ENCODE measurements around the gene MAGI2. TPM values are rescaled to one million over a fixed set of nuclear protein-coding genes. Genes with fewer than 3 reads are reported as not detected.

Gene MAGI2
- polyA plus RNA-seq, 3 donors, result 0.03 to 0.11 TPM; not detected in 1

DNA sequence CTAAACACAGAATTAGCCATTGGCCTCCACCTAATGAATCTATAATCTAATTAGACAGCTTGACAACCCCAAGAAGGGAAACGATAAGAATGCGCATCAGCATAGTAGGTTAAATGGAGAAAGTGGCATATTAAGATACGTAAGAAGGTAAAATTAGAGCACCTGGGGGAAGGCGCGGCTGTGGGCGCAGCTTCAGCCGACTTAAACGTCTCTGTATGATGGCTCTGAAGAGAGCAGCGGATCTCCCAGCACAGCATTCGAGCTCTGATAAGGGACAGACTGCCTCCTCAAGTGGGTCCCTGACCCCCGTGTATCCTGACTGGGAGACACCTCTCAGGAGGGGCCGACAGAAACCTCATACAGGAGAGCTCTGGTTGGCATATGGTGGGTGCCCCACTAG is 1136.1 kb downstream of the MAGI2 start:
- Mint-ChIP-seq H3K36me3 (no peaks in the 10 kb centered on the region), H3K27me3 (ENCODE audit: low read depth in 3 of 3) (no peaks in the 10 kb centered on the region), H3K4me3 (no peak overlapping the region), H3K9me3 (peaks cover 0 to 14% (median 3%) of the 10 kb centered on the region in 7 donors), H3K27ac (peak overlapping the region in 1 of 7 donors; percentile 5), H3K4me1 (no peaks in the 10 kb centered on the region)
- Histone ChIP-seq H3K9me3 (replicated peaks in 1 of 2; ENCODE audit: control insufficient read depth in 1 of 2, insufficient read depth in 1 of 2, low read length in 2 of 2) (peaks cover 4% of the 10 kb centered on the region in 2 donors), H3K79me2 (ENCODE audit: insufficient read depth, low read length) (no peaks in the 10 kb centered on the region), H2AFZ (ENCODE audit: insufficient read depth, low read depth, low read length, poor library complexity, severe bottlenecking) (no peak overlapping the region), H3K9ac (ENCODE audit: insufficient read depth, low read length, poor library complexity, severe bottlenecking) (no peak overlapping the region), H3K4me2 (replicated peaks; ENCODE audit: extremely low read depth, low read length, poor library complexity, severe bottlenecking) (no peak overlapping the region), H3K4me1 (ENCODE audit: control insufficient read depth in 1 of 2, insufficient read depth in 2 of 2, low read length in 2 of 2) (no peaks in the 10 kb centered on the region), H3K4me3 (replicated peaks in 1 of 3; ENCODE audit: low read depth in 2 of 3, low read length in 3 of 3) (no peak overlapping the region), H3K27me3 (ENCODE audit: control insufficient read depth in 2 of 2, insufficient read depth in 2 of 2, low read length in 2 of 2) (no peaks in the 10 kb centered on the region), H3K27ac (ENCODE audit: low read depth in 1 of 2, low read length in 2 of 2) (no peak overlapping the region), H3K36me3 (replicated peaks in 1 of 2; ENCODE audit: control insufficient read depth in 1 of 2, insufficient read depth in 2 of 2, low read length in 2 of 2) (no peaks in the 10 kb centered on the region), H4K20me1 (ENCODE audit: insufficient read depth, low read length) (no peaks in the 10 kb centered on the region)
- WGBS (ENCODE audit: insufficient coverage), result 97% methylated on average over 10 of the region's 12 CpGs
- TF ChIP-seq, protein P1, sequence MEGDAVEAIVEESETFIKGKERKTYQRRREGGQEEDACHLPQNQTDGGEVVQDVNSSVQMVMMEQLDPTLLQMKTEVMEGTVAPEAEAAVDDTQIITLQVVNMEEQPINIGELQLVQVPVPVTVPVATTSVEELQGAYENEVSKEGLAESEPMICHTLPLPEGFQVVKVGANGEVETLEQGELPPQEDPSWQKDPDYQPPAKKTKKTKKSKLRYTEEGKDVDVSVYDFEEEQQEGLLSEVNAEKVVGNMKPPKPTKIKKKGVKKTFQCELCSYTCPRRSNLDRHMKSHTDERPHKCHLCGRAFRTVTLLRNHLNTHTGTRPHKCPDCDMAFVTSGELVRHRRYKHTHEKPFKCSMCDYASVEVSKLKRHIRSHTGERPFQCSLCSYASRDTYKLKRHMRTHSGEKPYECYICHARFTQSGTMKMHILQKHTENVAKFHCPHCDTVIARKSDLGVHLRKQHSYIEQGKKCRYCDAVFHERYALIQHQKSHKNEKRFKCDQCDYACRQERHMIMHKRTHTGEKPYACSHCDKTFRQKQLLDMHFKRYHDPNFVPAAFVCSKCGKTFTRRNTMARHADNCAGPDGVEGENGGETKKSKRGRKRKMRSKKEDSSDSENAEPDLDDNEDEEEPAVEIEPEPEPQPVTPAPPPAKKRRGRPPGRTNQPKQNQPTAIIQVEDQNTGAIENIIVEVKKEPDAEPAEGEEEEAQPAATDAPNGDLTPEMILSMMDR (IDR thresholded peaks at IDR 0.05), result no peak
- intact Hi-C loops (cut with micrococcal nuclease), result no loop called here
- no peak for DNase-seq

DNA sequence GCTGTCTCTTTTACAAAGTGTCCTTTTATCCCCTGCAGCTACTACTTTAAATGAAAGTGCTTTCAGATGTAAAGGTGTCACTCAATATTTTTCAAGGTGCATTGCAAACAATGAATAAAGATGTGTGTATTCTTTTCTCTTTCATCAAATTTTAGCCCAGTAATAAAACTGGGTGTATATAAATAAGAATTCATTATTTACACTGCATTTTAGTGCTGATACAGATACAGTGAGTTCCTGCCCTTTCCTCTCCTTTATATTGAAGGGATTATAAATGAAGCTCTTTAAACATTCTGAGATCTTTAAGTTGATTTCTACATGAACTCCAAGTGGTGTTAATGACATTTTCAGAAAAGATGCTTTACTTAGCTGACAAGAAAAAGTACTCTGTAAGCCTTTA is 1137.4 kb downstream of the MAGI2 start:
- Histone ChIP-seq H3K4me2 (replicated peaks; ENCODE audit: extremely low read depth, low read length, poor library complexity, severe bottlenecking) (no peak overlapping the region), H3K27ac (ENCODE audit: low read depth in 1 of 2, low read length in 2 of 2) (no peak overlapping the region), H2AFZ (ENCODE audit: insufficient read depth, low read depth, low read length, poor library complexity, severe bottlenecking) (no peak overlapping the region), H3K27me3 (ENCODE audit: control insufficient read depth in 2 of 2, insufficient read depth in 2 of 2, low read length in 2 of 2) (no peaks in the 10 kb centered on the region), H3K4me3 (replicated peaks in 1 of 3; ENCODE audit: low read depth in 2 of 3, low read length in 3 of 3) (no peak overlapping the region), H3K9me3 (replicated peaks in 1 of 2; ENCODE audit: control insufficient read depth in 1 of 2, insufficient read depth in 1 of 2, low read length in 2 of 2) (peaks cover 4% of the 10 kb centered on the region in 2 donors), H3K9ac (ENCODE audit: insufficient read depth, low read length, poor library complexity, severe bottlenecking) (no peak overlapping the region), H3K79me2 (ENCODE audit: insufficient read depth, low read length) (no peaks in the 10 kb centered on the region), H3K4me1 (ENCODE audit: control insufficient read depth in 1 of 2, insufficient read depth in 2 of 2, low read length in 2 of 2) (no peaks in the 10 kb centered on the region), H4K20me1 (ENCODE audit: insufficient read depth, low read length) (no peaks in the 10 kb centered on the region), H3K36me3 (replicated peaks in 1 of 2; ENCODE audit: control insufficient read depth in 1 of 2, insufficient read depth in 2 of 2, low read length in 2 of 2) (no peaks in the 10 kb centered on the region)
- no peak for DNase-seq
- Mint-ChIP-seq H3K9me3 (peaks cover 0 to 15% (median 4%) of the 10 kb centered on the region in 7 donors), H3K27ac (no peak overlapping the region), H3K36me3 (no peaks in the 10 kb centered on the region), H3K4me3 (no peak overlapping the region), H3K4me1 (no peaks in the 10 kb centered on the region), H3K27me3 (ENCODE audit: low read depth in 3 of 3) (no peaks in the 10 kb centered on the region)
- intact Hi-C loops (cut with micrococcal nuclease), result no loop called here
- TF ChIP-seq, protein P1 (IDR thresholded peaks at IDR 0.05), result no peak

All from CD14-positive monocyte (primary cell).